Globus pallidus (tissue), 1 donor: Measurements from ENCODE around the gene ATXN1.

ENCODE experiments used
- DNase-seq: peaks from one replicate; pipeline ENCODE4 v3.0.0-alpha.2; 2015; ENCODE audit warnings: low spot score

Gene ATXN1

DNA sequence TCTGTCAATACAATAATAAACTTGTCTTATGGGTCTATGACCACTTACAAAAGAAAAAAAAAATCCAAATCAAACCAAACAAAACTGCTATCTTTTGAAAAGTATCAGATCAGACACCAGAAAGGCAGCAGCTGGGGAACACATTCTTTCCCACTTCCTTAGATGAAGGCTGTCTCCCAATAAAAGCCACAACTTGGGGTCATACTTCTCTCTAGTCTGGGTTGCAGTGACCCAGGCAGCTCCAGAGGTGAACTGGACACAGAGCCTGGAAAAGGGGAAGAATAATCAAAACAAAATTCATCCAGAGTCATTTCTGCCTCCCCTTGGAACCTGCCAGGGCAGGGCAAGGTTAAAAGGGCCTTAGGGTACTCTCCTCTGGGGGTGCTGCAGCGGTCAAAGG, 19.1 kb downstream of the ATXN1 start:
- no peak for DNase-seq

DNA sequence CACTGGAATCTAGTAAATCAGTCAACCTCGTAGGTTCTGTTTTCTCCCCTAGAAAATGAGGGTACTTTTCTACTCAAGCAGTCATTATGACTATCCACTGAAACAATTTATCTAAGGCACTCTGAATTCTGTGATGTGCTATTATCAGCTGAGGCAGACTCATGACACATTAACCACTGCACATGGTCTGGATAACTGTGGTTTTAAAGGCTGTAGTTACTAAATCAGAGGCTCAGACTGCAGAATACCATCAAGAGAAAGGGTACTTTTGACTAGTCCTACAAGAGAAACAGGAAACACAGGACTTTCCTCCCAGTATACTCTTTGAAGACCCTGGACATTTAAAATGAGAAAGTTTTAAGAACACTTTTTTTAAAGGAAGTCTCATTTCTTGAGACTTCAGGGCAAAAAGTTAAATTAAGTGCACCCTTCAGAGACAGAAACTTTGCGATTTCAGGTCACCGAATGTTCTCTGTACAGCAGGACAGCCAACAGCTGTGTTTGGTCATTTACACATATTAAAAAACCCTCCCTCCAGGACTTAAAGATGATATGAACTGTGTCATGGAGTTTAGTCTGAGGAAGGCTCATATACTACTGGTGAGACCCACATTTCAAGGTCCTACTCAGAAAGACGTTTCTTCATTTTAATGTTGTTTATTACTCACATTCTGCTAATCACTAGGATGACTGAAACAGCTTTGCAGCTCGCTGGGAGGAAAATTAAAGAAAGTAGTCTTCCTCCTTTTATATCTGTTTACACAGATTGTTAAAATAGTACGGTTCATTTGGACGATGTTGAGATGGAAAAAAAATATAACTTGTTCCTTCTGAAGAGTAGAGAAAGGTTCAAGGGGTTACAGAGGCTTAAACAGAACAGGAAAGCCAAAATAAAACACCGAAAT, 19.9 kb downstream of the ATXN1 start:
- no peak for DNase-seq

- DNase-seq, result no peak
Observed at GRCh38 chr6:16740097-16740496, 21.2 kb downstream of the ATXN1 start.

DNA sequence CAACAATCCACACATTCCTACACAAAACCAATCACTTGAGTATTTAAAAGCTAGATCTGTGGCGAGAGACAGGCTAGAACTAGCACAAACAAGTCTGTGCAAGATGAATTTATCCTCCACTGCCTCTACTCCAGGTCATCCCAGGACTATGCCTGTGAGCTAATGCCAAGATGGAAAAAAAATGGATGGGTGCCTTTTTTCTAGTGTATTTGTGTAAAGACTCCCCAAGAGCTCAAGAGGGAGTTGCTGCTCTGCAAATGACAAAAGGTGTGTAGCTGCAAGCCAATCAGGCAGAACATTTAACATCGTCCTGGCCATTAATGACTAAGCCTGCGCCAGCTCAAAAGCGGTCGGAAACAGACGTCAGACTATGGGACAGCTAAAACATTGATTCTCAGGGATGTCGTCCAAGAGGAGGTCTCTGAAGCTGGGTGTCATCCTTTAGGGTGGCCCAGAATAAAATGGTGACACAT, 21.9 kb downstream of the ATXN1 start:
- DNase-seq, result peak; percentile 46

GRCh38 chr6:16737925-16738324, 23.3 kb downstream of the ATXN1 start:
- no peak for DNase-seq

DNA sequence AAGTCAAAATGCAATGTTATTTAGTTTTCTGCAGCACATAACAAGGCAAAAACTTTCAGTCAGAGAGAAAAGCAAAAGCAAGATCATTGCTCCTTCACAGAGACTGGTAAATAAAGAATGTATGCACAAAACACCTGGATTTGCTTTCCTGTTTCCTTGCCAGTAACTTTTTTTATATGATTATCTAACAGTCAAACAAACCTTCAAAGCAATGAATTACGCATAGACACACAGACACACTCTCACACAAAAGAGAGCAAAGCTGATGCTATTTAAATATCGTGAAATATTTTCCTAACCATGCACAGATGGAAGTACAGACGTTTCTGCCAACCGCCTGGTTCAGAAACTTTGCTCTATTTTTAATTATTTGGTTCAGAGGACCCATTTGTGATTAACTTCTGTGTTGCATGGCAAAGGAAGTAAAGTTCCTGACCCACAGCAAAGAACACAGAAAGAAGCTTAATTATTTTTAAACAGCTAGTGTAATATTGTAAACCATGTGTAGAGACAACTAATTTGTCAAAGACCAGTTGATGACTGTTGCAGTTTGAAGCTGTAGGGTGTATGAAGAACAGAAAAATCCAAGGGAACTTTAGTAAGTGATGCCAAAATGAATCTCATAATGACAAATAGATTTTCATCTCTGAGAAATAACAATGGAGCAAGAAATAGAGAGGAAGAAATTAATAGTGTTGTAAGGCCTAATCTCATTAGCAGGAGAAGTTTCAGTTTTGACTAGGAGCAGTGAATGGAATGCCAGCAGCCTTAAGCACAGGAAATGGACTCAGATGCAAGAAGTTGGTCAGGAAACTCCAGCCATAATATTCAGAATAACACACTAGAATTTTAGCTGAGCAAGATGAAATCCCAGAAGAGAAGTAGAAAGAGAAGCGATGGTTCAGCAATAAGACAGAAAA, 24.1 kb downstream of the ATXN1 start:
- DNase-seq, result no peak

DNA sequence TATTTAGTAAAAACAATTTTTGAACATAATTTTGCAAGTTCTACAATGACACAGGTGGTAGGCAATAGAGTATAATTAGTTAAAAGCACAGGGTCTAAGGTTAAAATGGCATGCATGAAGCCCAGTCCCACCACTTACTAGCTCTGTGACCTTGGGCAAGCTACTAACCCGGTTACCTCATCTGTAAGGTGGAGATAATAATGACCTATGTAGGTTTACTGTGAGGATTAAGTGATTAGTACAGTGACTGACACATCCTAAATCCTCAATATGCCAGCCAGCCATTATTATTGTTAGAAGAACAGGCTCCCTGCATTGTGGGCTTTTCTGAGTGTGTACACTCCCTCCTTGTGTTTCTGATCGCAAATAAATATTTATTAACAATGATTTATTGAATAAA, 26.2 kb downstream of the ATXN1 start:
- no peak for DNase-seq

DNA sequence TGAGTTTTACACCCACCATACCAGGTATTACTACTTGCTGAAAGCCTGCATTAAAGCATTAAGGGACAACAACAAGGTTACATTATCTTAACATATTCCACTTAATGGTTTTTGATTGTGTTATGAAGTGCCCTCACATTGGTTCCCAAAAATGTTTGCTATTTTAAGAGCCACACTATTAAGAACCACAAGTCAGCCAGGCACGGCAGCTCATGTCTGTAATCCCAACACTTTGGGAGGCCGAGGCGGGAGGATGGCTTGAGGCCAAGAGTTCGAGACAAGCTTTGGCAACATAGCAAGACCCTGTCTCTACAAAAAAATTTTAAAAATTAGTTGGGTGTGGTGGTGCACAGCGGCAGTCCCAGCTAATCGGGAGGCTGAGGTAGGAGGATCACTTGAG, 28.2 kb downstream of the ATXN1 start:
- no peak for DNase-seq

DNA sequence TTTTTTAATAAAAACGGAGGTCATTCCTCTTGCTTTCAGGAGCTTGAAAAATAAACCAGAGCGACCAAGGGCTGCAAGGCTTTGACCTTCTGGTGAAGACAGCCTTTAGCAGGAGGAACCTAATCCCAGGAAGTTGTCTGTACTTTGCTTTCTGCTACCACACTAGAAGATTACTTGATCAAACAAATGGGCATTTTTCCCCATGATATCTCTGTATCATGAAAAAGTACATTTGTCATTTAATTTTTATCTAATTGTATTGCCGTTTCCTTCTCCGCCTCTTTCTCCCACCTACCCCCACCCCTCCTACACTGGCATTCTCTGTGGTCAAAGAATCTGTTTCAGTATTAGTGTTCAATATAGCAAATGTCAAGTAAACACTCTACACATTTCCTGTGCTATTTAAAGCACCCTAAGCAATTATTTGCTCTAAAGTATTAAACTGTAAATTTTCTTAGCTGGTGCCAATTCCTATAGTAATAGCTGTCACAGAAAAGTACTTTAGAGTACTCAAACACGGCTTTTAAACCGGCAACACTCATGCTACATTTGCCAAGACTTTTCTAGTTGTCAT, 29.7 kb downstream of the ATXN1 start:
- no peak for DNase-seq

DNA sequence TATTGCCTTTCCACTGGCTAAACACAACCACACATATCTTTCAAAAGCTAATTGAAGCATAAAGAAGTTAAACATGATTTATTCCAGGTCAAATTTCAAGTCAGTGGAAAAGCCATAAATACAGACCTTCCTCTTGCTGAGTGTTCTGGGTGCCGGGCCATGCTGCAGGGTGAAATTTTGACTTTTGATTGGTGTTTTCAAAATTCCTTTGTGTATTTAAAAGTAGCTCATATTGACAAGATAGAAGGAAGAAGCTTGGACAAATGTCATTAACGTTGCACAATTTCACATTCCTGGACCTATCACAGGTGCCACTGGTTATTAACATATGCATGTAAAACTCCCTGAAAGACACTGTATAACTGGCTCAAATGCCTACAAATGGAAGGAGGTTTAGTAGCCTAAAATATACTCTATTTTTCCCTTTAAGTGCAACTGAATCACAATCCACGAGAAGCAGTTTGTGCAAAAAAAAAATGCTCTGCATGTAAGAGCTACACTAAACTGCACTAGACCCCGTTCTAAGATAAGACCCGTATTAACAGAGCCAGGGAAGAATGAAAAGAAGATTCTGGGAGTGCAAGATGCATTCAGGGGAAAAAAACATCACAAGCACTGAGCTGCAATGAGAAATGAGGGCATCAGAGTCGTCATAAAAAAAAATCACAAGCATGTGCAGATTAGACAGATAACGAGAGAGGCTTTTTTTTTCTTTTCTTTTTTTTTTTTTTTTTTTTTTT, 30.4 kb downstream of the ATXN1 start:
- no peak for DNase-seq

DNA sequence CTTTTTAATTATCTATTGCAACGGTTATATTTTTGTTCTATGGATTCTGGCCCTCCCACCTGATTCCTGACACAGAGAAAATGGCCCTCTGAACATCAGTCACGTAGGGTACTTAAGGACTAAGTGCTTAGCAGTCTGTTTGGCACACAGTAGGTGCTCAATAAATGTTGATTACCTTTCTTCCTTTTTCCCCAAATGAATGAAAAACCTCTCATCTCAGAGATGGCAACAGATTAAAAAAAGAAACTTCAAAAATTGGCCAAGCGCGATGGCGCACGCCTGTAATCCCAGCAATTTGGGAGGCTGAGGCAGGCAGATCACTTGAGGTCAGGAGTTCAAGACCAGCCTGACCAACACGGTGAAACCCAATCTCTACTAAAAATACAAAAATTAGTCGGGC, 31.5 kb downstream of the ATXN1 start:
- no peak for DNase-seq

GRCh38 chr6:16729183-16729691, 32.0 kb downstream of the ATXN1 start:
- DNase-seq, result no peak

DNA sequence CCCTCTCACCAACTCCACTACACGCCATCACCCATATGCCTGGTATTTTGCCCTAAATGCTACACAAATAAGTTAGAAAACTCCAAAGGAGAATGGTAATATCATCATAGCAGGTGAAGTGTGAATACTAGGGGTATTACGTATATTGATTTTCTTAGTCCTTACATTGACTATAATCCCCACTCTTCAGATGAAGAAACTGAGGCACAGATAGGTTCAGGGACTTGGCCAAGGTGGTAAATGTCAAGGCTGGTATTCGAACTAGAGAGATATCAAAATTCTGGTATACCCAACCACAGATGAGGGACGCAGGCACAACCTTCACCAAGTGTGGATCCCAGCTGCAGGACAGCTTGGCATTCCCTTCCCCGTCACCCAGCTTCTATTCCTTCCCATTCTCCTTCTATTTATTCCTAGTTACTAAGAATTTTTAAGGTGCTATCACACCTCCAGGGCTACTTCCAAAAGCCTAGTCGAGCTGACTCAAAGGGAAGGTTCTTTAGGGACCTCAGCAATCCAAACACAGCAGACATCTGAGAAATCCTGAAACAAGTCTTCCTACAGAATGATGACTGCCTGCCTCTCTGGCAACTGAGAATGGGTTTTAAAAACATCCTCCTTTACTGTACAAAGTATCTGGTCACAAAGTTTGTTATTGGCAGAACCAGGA, 32.6 kb downstream of the ATXN1 start:
- DNase-seq, result no peak

GRCh38 chr6:16727996-16728395, 33.3 kb downstream of the ATXN1 start:
- no peak for DNase-seq

- no peak for DNase-seq
Observed at GRCh38 chr6:16725145-16725864, 36.0 kb downstream of the ATXN1 start.

GRCh38 chr6:16723826-16724225, 37.4 kb downstream of the ATXN1 start:
- DNase-seq, result no peak

- no peak for DNase-seq
Observed at GRCh38 chr6:16723402-16723801, 37.9 kb downstream of the ATXN1 start.

- no peak for DNase-seq
Observed at GRCh38 chr6:16722630-16723029, 38.6 kb downstream of the ATXN1 start.

GRCh38 chr6:16721977-16722376, 39.3 kb downstream of the ATXN1 start:
- no peak for DNase-seq

DNA sequence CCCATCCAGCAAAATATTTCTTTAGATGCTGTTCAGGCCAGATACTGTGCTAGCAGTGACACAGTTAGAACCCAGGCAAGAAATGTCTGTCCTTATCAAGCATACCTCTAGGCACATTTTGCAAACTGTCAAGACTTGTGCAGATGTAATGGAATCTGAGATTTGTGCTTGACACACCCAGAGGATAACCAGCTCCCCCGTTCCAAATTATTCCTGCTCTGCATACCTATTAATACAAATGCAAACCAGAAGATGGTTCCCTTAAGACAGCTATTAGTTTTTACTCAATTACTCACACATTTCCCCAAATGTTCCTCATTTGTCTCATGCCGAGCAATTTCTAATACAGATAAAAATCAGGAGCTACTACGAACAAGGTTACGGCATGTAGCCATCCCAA, 40.4 kb downstream of the ATXN1 start:
- DNase-seq, result no peak
